ENCODE data around the gene SMARCD1. TPM values are rescaled to one million over a fixed set of nuclear protein-coding genes. Genes with fewer than 3 reads are reported as not detected.

Gene SMARCD1
- total and polyA plus RNA-seq, 12 donors = 22.9 to 65.0 (median 48.9) TPM

GRCh38 chr12:50078281-50078680, 6.9 kb upstream of the SMARCD1 start:
- no peak for TF ChIP-seq CTCF (IDR thresholded peaks at IDR 0.05)
- TF ChIP-seq POLR2A (IDR thresholded peaks at IDR 0.05) = no peak
- 88 to 99% (median 92%) methylated on average over 8 to 10 of the region's 10 CpGs for WGBS, 4 donors
- no peak for DNase-seq
- no peaks in the 10 kb centered on the region for H3K36me3 ChIP-seq (replicated peaks in 1 of 2)
- intact Hi-C loops (cut with DNase I) = loop anchor here in 1 of 2 donors (5.0 kb wide), 1 partner anchor 99 kb away; no protein-coding TSS in a partner anchor
- no peak overlapping the region for H3K27ac ChIP-seq
- H3K4me1 ChIP-seq (replicated peaks in 1 of 2) = peaks cover 0 to 4% of the 10 kb centered on the region in 2 donors
- no peaks in the 10 kb centered on the region for H3K27me3 ChIP-seq
- H3K9me3 ChIP-seq (replicated peaks in 1 of 3) = no peaks in the 10 kb centered on the region
- no peak overlapping the region for H3K4me3 ChIP-seq

- WGBS, 4 donors = 83 to 92% (median 87%) methylated on average over 5 of the region's 5 CpGs
- intact Hi-C loops (cut with DNase I) = loop anchor here in 1 of 2 donors (5.0 kb wide), 1 partner anchor 98 kb away; no protein-coding TSS in a partner anchor
- no peak for DNase-seq
- no peak overlapping the region for H3K27ac ChIP-seq
- TF ChIP-seq CTCF (IDR thresholded peaks at IDR 0.05) = no peak
- no peak for TF ChIP-seq POLR2A (IDR thresholded peaks at IDR 0.05)
- no peaks in the 10 kb centered on the region for H3K9me3 ChIP-seq (replicated peaks in 1 of 3)
- H3K4me1 ChIP-seq (replicated peaks in 1 of 2) = peaks cover 0 to 8% of the 10 kb centered on the region in 2 donors
- H3K27me3 ChIP-seq = no peaks in the 10 kb centered on the region
- no peaks in the 10 kb centered on the region for H3K36me3 ChIP-seq (replicated peaks in 1 of 2)
- H3K4me3 ChIP-seq = no peak overlapping the region
These were observed 5.4 kb upstream of the SMARCD1 start for GRCh38 chr12:50079771-50080170.

- no peaks in the 10 kb centered on the region for H3K27me3 ChIP-seq
- H3K36me3 ChIP-seq (replicated peaks in 1 of 2) = no peaks in the 10 kb centered on the region
- peaks cover 5 to 10% of the 10 kb centered on the region in 2 donors for H3K4me1 ChIP-seq (replicated peaks in 1 of 2)
- no peak for DNase-seq
- H3K27ac ChIP-seq = no peak overlapping the region
- no peaks in the 10 kb centered on the region for H3K9me3 ChIP-seq (replicated peaks in 1 of 3)
- WGBS, 4 donors = 42 to 71% (median 58%) methylated on average over 12 to 46 of the region's 46 CpGs
- intact Hi-C loops (cut with DNase I) = no loop called here
- TF ChIP-seq CTCF (IDR thresholded peaks at IDR 0.05) = no peak
- TF ChIP-seq POLR2A (IDR thresholded peaks at IDR 0.05) = no peak
- H3K4me3 ChIP-seq = no peak overlapping the region
These were observed 3.9 kb upstream of the SMARCD1 start for GRCh38 chr12:50081096-50081808.

- H3K27ac ChIP-seq = no peak overlapping the region
- H3K9me3 ChIP-seq (replicated peaks in 1 of 3) = no peaks in the 10 kb centered on the region
- intact Hi-C loops (cut with DNase I) = no loop called here
- peaks cover 8 to 14% of the 10 kb centered on the region in 2 donors for H3K4me1 ChIP-seq (replicated peaks in 1 of 2)
- peaks cover 0 to 10% of the 10 kb centered on the region in 2 donors for H3K36me3 ChIP-seq (replicated peaks in 1 of 2)
- H3K4me3 ChIP-seq = no peak overlapping the region
- WGBS, 4 donors = 66 to 77% (median 73%) methylated on average over 7 of the region's 7 CpGs
- no peak for TF ChIP-seq CTCF (IDR thresholded peaks at IDR 0.05)
- no peak for TF ChIP-seq POLR2A (IDR thresholded peaks at IDR 0.05)
- no peak for DNase-seq
- no peaks in the 10 kb centered on the region for H3K27me3 ChIP-seq
These were observed 2.5 kb upstream of the SMARCD1 start for GRCh38 chr12:50082644-50083043.

Data from adrenal gland (tissue), 12 donors.